Hematopoietic multipotent progenitor cell treated with erythropoietin and hydrocortisone succinate and interleukin-3 and kit ligand, for 15 days (in vitro differentiated cells): ENCODE data around the gene TEX264.
"Not testable (repeated sequence)": the region's sequence is repeated elsewhere in the genome, so short reads cannot be mapped to it uniquely, and the experiment has no call there.

Experiments
- DNase-seq: peaks from one replicate; pipeline ENCODE4 v3.0.0-alpha.2; 2015; ENCODE audit warnings: low spot score

The TEX264 gene, protein sequence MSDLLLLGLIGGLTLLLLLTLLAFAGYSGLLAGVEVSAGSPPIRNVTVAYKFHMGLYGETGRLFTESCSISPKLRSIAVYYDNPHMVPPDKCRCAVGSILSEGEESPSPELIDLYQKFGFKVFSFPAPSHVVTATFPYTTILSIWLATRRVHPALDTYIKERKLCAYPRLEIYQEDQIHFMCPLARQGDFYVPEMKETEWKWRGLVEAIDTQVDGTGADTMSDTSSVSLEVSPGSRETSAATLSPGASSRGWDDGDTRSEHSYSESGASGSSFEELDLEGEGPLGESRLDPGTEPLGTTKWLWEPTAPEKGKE

GRCh38 chr3:51670823-51671733 is at the start of gene TEX264:
TSS of gene TEX264 (plus strand) at chr3:51671252. CDS start at chr3:51674305, 3,053 bp downstream.
- DNase-seq: peak; percentile 97

DNA sequence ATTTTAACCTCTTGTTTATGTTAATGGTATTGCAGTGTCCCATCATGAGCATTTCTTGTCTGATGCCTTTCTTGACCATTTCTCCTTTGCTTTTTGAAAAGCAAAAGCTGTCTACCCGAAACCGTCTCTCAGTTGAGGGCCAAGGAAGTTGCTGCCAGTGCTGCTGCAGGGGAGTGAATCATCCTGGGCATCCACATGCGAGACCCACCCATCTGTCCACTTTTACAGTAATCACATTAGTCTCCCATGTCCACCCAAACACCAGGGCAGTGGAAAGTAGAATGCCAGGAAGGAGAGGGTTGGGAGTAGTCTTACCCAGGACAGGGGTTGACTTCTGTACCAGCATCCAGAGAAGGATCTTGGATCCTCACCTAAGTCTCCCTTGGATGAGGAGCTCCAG is 48.6 kb upstream of the TEX264 start:
- DNase-seq: no peak

DNA sequence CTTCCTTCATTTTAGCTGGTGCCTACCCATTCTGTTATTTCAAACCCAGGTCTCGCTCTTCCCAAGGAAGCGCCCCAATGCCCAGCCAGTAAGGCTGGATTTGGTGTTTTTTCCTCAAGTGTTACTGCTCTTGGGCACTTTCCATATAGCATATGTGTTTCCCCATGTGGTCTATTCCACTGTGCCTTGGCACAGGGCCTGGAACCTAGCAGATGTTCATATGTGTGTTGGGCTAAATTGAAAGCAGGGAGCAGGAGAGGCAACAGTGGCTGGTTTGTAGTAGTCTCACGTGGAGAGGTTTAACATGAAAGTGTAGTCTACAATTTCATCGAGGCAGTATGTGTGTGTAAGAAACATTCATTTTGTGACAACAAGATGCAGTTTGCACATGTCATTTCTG is 48.2 kb upstream of the TEX264 start:
- DNase-seq: no peak

DNA sequence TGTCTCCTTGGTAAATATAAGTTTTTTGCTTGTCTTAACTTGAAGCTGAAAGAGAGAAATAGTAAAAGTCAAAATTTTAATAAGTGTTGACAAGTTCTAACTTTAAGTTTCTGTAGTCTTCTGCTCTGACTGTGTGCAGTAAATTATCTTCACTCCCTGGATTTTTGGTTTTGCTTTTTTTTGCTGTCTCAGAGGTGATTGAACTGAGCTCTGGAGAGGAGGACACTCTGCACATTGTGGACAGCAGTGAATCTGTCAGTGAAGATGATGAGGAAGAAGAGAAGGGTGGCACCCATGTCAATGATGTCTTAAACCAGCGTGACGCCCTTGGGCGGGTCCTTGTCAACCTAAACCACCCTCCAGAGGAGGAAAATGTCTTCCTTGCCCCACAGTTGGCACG is 40.5 kb upstream of the TEX264 start:
- no peak for DNase-seq

DNA sequence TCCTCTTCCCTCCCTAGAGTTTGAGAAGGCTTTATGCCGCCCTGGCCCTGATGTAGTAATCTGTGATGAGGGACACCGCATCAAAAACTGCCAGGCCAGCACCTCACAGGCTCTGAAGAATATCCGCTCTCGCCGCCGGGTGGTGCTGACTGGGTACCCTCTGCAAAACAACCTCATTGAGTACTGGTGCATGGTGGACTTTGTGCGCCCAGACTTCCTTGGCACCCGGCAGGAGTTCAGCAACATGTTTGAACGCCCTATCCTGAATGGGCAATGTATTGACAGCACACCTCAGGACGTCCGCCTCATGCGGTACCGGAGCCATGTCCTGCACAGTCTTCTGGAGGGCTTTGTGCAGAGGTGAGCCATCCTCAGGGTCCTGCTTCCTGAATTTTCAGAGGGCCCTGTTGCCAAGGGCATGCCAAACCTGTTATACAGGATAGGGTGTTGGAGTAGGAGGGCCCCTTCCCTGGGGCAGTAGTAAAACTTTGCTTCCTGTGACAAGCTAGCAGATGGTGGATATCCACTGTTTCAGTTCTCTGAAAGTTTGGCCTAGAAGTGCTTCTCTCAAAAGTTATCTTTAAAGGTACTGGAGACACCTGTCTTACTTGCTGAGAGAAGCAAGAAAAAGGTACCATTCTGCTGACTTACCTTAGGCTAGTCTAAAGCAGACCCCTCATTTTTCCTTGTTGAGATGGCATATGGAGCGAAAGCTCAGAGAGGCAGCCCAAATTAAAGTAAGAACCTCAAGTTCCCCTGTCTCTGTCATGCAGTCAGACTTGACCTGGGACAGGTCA is 33.7 kb upstream of the TEX264 start:
- no peak for DNase-seq

- DNase-seq: peak; percentile 46
Observed at GRCh38 chr3:51637941-51638471, 33.0 kb upstream of the TEX264 start.

DNA sequence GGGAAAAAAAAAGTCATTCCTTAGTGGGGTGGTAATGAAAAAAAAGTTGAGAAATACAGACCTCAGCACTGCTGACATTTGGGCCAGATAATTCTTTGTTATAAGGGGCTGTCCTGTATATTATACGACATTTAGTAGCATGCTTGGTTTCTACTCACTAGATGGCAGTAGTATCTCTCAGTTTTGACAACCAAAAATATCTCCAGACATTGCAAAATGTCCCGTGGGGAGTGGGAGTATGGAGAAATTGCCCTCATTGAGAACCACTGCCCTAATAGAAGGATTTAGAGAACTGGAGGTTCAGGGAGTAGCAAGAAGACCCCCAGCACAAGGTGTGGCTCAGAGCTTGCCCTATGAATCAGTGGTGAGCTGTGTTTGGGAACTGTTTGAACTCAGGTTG is 28.6 kb upstream of the TEX264 start:
- peak; percentile 15 for DNase-seq

DNA sequence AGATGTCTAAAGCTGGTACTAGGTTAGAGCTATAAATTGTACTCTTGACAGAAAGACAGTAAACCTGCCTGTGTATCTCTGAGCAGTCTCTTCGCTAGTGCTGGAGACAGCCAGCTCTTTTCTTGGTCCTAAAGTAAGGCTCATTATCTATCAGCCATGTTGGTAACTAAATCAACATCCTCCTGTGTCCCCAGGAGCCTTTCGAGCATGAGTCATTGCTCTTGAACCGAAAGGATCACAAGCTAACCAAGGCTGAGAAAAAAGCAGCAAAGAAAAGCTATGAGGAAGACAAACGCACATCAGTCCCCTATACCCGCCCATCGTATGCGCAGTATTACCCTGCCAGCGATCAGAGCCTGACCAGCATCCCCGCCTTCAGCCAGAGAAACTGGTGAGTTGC is 25.0 kb upstream of the TEX264 start:
- no peak for DNase-seq

DNA sequence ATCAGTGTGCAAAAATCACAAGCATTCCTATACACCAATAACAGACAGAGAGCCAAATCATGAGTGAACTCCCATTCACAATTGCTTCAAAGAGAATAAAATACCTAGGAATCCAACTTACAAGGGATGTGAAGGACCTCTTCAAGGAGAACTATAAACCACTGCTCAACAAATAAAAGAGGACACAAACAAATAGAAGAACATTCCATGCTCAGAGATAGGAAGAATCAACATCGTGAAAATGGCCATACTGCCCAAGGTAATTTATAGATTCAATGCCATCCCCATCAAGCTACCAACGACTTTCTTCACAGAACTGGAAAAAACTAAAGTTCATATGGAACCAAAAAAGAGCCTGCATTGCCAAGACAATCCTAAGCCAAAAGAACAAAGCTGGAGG is 18.9 kb upstream of the TEX264 start:
- DNase-seq: not testable (repeated sequence)

DNA sequence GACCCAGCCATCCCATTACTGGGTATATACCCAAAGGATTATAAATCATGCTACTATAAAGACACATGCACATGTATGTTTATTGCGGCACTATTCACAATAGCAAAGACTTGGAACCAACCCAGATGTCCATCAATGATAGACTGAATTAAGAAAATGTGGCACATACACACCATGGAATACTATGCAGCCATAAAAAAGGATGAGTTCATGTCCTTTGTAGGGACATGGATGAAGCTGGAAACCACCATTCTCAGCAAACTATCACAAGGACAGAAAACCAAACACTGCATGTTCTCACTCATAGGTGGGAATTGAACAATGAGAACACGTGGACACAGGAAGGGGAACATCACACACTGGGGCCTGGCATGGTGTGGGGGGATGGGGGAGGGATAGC is 17.6 kb upstream of the TEX264 start:
- DNase-seq: not testable (repeated sequence)

DNA sequence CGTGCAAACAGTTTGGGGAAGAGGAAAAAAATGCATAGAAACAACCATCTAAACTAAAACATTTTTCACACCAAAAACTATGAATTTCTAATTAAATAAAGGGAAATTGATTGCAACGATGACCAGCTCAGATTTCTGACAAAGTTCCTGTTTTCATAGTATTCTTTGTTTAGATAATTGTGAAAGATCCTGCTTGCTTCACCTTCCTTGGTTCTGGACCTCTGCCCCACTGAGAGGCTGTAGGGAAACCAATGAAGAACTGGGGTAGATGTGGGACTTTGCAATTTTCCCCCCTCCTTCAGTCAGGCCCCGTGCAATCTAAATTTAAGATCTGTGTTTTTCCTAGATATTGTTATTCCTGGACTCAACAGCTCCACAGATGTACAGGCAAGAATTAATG is 13.8 kb upstream of the TEX264 start:
- no peak for DNase-seq

GRCh38 chr3:51659942-51660341 is 11.1 kb upstream of the TEX264 start:
- no peak for DNase-seq

- DNase-seq: no peak
Observed at GRCh38 chr3:51662456-51662855, 8.6 kb upstream of the TEX264 start.

GRCh38 chr3:51668756-51669155 is 2.3 kb upstream of the TEX264 start:
- DNase-seq: no peak

DNA sequence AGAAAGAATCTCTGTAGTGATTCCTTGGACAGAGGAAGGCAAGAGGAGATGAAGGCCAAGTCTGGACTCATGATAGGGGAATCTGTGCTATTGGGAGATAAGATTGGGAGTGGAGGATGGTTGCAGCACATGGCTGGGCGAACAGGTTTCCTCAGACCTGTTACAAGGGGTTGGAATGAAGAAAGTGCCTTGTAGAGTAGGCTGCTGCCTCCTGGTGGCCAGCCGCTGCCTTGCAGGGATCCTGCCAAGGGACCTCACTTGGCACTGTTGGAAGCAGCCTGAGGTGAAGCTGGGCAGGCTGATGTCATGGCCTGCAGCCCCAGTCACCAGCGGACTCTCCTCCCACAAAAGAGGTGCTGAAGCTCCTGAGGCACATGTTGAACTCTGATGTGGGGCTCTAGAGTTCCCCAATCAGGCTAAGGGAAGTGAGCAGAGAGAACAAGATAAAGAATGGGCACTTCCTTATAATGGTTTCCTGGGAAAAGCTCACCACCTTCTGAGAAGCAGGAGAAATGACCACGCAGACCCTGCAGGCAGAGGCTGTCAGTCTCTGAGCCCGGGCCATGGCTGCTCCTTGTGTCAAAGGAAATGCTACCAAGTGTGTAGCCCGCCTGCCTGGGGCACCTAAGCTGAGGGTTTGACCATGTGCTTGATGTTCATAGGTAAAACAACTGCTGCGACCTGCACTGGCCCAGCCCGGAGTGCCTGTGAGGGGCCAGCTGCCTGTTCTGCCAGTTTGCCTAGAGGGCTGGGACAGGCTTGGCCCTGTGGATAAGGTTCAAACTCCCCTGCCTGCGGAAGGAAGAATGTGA is 1.6 kb upstream of the TEX264 start:
- peak; percentile 85 for DNase-seq

DNA sequence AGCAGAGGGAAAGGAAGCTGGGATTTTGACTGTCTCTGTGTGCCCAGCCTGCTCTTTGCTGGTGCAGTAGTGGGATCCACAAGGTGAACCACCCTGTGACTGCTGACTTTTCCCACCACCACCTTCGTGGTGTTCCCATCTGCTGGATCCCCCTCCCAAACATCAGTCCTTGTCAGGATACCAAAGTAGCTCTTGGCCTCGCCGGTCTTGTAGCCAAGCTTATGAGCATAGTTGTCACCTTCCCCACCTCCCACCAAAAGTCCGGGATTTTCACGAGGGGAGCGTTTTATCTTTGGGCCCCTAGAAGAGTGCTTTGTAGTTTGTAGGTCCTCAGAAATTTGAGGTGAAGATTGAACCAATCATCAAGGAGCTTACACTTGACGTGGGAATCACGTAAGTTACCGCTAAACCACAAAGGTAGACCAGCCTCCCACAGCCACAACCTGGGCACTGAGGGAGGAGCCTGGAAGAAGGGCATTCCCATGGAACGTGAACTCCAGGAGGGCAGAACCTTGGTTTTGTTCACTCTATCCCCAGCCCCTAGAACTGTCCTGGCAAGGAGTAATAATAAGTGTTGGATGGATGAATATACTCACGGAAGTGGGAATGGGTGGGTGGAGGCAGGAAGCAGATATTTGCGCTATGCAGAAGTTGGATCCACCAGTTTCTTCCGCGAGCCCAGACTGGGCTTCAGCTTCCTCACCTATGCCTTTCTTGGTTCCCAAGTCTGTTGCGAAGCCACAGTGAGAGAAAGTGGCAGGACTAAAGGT is 814 bp upstream of the TEX264 start:
- DNase-seq: no peak

- DNase-seq: peak; percentile 52
Observed at GRCh38 chr3:51671734-51672475, 853 bp downstream of the TEX264 start.

DNA sequence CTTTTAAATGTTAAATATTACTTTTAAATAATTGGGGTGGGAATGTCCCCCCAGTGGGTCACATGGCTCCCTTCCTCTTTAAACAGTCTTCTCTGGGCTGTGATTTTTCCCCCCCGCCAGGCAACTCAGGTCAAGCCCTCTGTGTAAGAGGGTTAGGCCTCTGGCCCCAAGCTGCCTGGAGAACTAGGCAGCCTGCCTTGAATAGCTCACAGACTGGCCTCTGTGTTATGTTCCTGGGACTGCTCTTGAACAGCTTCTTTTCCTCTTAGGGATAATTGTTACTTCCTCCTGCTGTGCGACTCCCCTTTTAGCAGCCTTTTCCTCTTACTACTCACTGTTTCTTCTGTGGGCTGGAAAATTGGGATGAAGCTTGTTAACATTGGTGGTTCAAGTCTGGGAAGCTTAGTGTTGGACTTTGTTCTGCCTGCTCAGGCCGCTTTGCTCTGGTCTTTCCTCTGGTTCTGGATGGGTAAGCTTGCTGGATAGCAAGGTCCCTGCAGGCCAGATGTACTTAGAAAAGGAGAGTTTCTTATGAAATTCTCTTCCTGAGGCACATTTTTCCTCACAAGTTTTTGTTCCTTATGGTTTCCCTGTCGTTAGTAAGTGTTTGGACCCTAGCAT is 2.2 kb downstream of the TEX264 start:
- no peak for DNase-seq
